GM12878 (cell line): ENCODE measurements around the gene SETD2. TPM values are rescaled to one million over a fixed set of nuclear protein-coding genes. Genes with fewer than 3 reads are reported as not detected.

Experiments
- ATAC-seq: fragments of 200-7000 bp; cut with Tn5 transposase; 3 replicates; pipeline ENCODE4 v1.9.1; 2020; ENCODE audit warnings: mild to moderate bottlenecking, moderate library complexity
- BruUV-seq: library from RNA; stranded (reverse); fragments of 400-500 nt; replicated peaks from 2 replicates; lab custom pipeline; 2021; lab: Mats Ljungman, UMichigan
- CTCF ChIA-PET: fragments of 300-600 bp; sonication (Branson Sonifier 250); formaldehyde crosslinking; extraction: SDS; loops from one replicate; lab custom pipeline; 2021; ENCODE audit warnings: inconsistent platforms; lab: Yijun Ruan, JAX
- POLR2A ChIA-PET: fragments of 350-600 bp; formaldehyde crosslinking; extraction: SDS; loops from one replicate; lab custom pipeline; 2021; ENCODE audit warnings: inconsistent platforms; lab: Charles Lee
- RAD21 ChIA-PET: fragments of 300-600 bp; sonication (Branson Sonifier 250); formaldehyde crosslinking; loops from one replicate; lab custom pipeline; 2023; ENCODE audit warnings: antibody characterized with exemption; ENCODE audit not compliant: unreplicated experiment; lab: Charles Lee
- SMC1A ChIA-PET: fragments of 300-600 bp; sonication (Branson Sonifier 250); formaldehyde crosslinking; loops from one replicate; lab custom pipeline; 2023; ENCODE audit not compliant: unreplicated experiment, uncharacterized antibody; lab: Charles Lee
- DNase-seq: peaks from one replicate; pipeline ENCODE4 v3.0.0-alpha.2; 2011; ENCODE audit warnings: low read depth, low spot score
- FAIRE-seq: peaks from 3 replicates; lab custom pipeline; 2011; peaks lifted over from hg19 to GRCh38; lab: Jason Lieb, UNC
- H2AFZ ChIP-seq: 2 replicates; pipeline ENCODE4 v1.6.0; 2011; ENCODE audit warnings: low read depth, low read length, control low read depth; ENCODE audit not compliant: control insufficient read depth
- H3K27ac ChIP-seq: 2 replicates; pipeline ENCODE4 v1.5.1; 2011; ENCODE audit warnings: control low read depth; ENCODE audit not compliant: control insufficient read depth, insufficient read depth
- H3K27me3 ChIP-seq, 2 experiments: replicated peaks in 1 of 2; 2 replicates each; pipeline versions ENCODE4 v1.6.0 to v1.6.1; 2011; ENCODE audit warnings: low read length in 1 of 2; ENCODE audit not compliant: control insufficient read depth in 2 of 2, insufficient read depth in 2 of 2
- H3K36me3 ChIP-seq, 2 experiments: 2 replicates each; pipeline ENCODE4 v1.5.1; 2011; ENCODE audit warnings: low read length in 1 of 2; ENCODE audit not compliant: control insufficient read depth in 2 of 2, insufficient read depth in 2 of 2
- H3K4me1 ChIP-seq: 2 replicates; pipeline ENCODE4 v1.6.1; 2011; ENCODE audit warnings: mild to moderate bottlenecking, low read length, moderate library complexity, mixed read lengths; ENCODE audit not compliant: control insufficient read depth, insufficient read depth
- H3K4me2 ChIP-seq: 2 replicates; pipeline ENCODE4 v1.6.0; 2011; ENCODE audit warnings: control low read depth; ENCODE audit not compliant: control insufficient read depth, insufficient read depth
- H3K4me3 ChIP-seq: fragments of 200-600 bp; sonication (generic); 2 replicates; pipeline ENCODE4 v1.5.1; 2016
- H3K79me2 ChIP-seq: 2 replicates; pipeline ENCODE4 v1.6.0; 2011; ENCODE audit warnings: low read length; ENCODE audit not compliant: control insufficient read depth, insufficient read depth
- H3K9ac ChIP-seq: 2 replicates; pipeline ENCODE4 v1.8.0; 2011; ENCODE audit warnings: low read length, control low read depth, mixed read lengths; ENCODE audit not compliant: control insufficient read depth, insufficient read depth
- H3K9me3 ChIP-seq: replicated peaks from 3 replicates; pipeline ENCODE4 v1.5.1; 2011; ENCODE audit warnings: mild to moderate bottlenecking, low read length; ENCODE audit not compliant: control insufficient read depth, insufficient read depth
- H4K20me1 ChIP-seq: 2 replicates; pipeline ENCODE4 v1.6.0; 2011; ENCODE audit not compliant: control insufficient read depth, insufficient read depth
- BCL11A ChIP-seq: IDR thresholded peaks from 2 replicates; pipeline ENCODE4 v1.6.1; 2011; ENCODE audit warnings: low read depth, low read length
- CBX5 ChIP-seq: sonication (generic); IDR thresholded peaks from 2 replicates; pipeline ENCODE4 v1.6.1; 2016; ENCODE audit warnings: low read depth, moderate library complexity, mild to moderate bottlenecking, inconsistent platforms
- HDAC2 ChIP-seq: fragments of 200-600 bp; sonication (generic); IDR thresholded peaks from 2 replicates; pipeline ENCODE4 v1.6.1; 2017
- IKZF2 ChIP-seq, 2 experiments: fragments of 450-650 bp; IDR thresholded peaks; 2 replicates each; pipeline ENCODE4 v1.6.1; 2017; ENCODE audit warnings: mild to moderate bottlenecking in 2 of 2, moderate library complexity in 2 of 2
- MTA2 ChIP-seq: fragments of 450-650 bp; IDR thresholded peaks from 2 replicates; pipeline ENCODE4 v1.6.1; 2016; ENCODE audit warnings: low read depth, mild to moderate bottlenecking, moderate library complexity
- NFIC ChIP-seq: IDR thresholded peaks from 2 replicates; pipeline ENCODE4 v1.6.1; 2012; ENCODE audit warnings: low read depth, mild to moderate bottlenecking, inconsistent platforms, low read length, moderate library complexity
- RB1 ChIP-seq: fragments of 450-650 bp; formaldehyde crosslinking; IDR thresholded peaks from 2 replicates; pipeline ENCODE4 v1.6.1; 2017; ENCODE audit warnings: mild to moderate bottlenecking, borderline replicate concordance
- TAF1 ChIP-seq: IDR thresholded peaks from 2 replicates; pipeline ENCODE4 v1.6.1; 2011; ENCODE audit warnings: mild to moderate bottlenecking, low read depth, low read length, borderline replicate concordance
- ZBTB40 ChIP-seq: fragments of 450-650 bp; IDR thresholded peaks from 2 replicates; pipeline ENCODE4 v1.6.1; 2016; ENCODE audit warnings: mild to moderate bottlenecking, moderate library complexity, borderline replicate concordance
- ZNF384 ChIP-seq: IDR thresholded peaks from 2 replicates; pipeline ENCODE4 v1.6.1; 2012; ENCODE audit warnings: low read depth, mild to moderate bottlenecking, low read length, improper control_type of control experiment, borderline replicate concordance
- WGBS: methylation state at CpG from one replicate; pipeline ENCODE4 v1.1.6; 2016; ENCODE audit warnings: low lambda C conversion rate; ENCODE audit not compliant: insufficient replicate concordance, insufficient coverage; ENCODE audit errors: missing lambda C conversion rate; 5-methylcytosine and 5-hydroxymethylcytosine counted together
- in situ Hi-C: fragments of 300-500 bp; cut with MboI; formaldehyde crosslinking; loops from 9 replicates; pipeline ENCODE4 v1.14.3; 2018; ENCODE audit warnings: mixed read lengths
- intact Hi-C: fragments of 100-400 bp; cut with micrococcal nuclease; formaldehyde crosslinking; loops from one replicate; pipeline ENCODE4 v1.14.2; 2022; ENCODE audit not compliant: unreplicated experiment
- polyA plus RNA-seq, 11 experiments: library from polyadenylated mRNA; depleted of rRNA in 4 of 11; unstranded in 6 of 11; stranded (reverse) in 5 of 11; fragments of >200 nt; fragmentation: Nextera tagmentation in 4 of 11; fragmentation: Illumina TruSeq in 1 of 11; extraction: Ambion mirVana in 4 of 11; extraction: Trizol in 1 of 11; gene quantifications; 1 replicate in 1 of 11; 2 replicates in 10 of 11; pipeline versions ENCODE4 v1.2.1 to v1.2.3, GENCODE V29; 2011 to 2016; ENCODE audit warnings: inconsistent platforms in 2 of 11, missing spikeins in 2 of 11, low read depth in 1 of 11
- total RNA-seq, 4 experiments: library from RNA; depleted of rRNA in 3 of 4; stranded (reverse); fragments of >200 nt in 3 of 4; fragmentation: Illumina TruSeq in 1 of 4; extraction: Trizol in 1 of 4; gene quantifications; 2 replicates each; pipeline versions ENCODE4 v1.2.1 to v1.2.3, GENCODE V29; 2013 to 2021
- TF ChIP-seq, protein P1 (sequence below): IDR thresholded peaks from 2 replicates; pipeline ENCODE4 v1.6.1; 2011; ENCODE audit warnings: borderline replicate concordance, low read depth, mild to moderate bottlenecking, moderate library complexity, mixed read lengths, low read length; ENCODE audit not compliant: insufficient read depth; ENCODE audit errors: extremely low read length
- TF ChIP-seq, protein P2 (sequence below): fragments of 150-350 bp; IDR thresholded peaks from 2 replicates; pipeline ENCODE4 v1.6.1; 2014; ENCODE audit warnings: mild to moderate bottlenecking, low read depth, low read length
- TF ChIP-seq, protein P3 (sequence below): fragments of 450-650 bp; IDR thresholded peaks from 2 replicates; pipeline ENCODE4 v1.6.1; 2017; ENCODE audit warnings: mild to moderate bottlenecking, low read depth, inconsistent platforms; ENCODE audit not compliant: poor library complexity, severe bottlenecking

Gene SETD2
- total and polyA plus RNA-seq, 10 of the 15 experiments (the other 5 are each of a cell fraction or from before 2014, with no cell fraction given) = 8.4 to 44.9 (median 24.5) TPM

GRCh38 chr3:47112997-47113396 is 50.9 kb downstream of the SETD2 start:
- in situ Hi-C loops (no loop called here), intact Hi-C loops (no loop called here)
- ChIA-PET RAD21 (interaction anchor here (1.2 to 1.5 kb wide), 3 partner anchors 28 to 51 kb away, joined by 3 to 4 read pairs (median 3); partner anchors contain the start of gene SETD2), POLR2A (interaction anchor here (0.6 kb wide), 1 partner anchor 46 kb away, joined by 3 read pairs; no protein-coding TSS in a partner anchor), CTCF (interaction anchor here (1.1 to 1.5 kb wide), 2 partner anchors 40 to 113 kb away, joined by 3 read pairs; no protein-coding TSS in a partner anchor), SMC1A (interaction anchor here (0.6 to 2.0 kb wide), 13 partner anchors 10 to 508 kb away, joined by 3 to 11 read pairs (median 3); partner anchors contain the start of gene PTPN23)
- H3K79me2 ChIP-seq = peaks cover 2% of the 10 kb centered on the region
- no peak for DNase-seq
- H3K4me1 ChIP-seq = peaks cover 10% of the 10 kb centered on the region; the same call in 1 of the 2 replicates
- no peaks in the 10 kb centered on the region for H3K27me3 ChIP-seq
- no TSS peak for BruUV-seq
- FAIRE-seq = no peak
- H4K20me1 ChIP-seq = no peaks in the 10 kb centered on the region
- H3K36me3 ChIP-seq = peaks cover 4 to 39% of the 10 kb centered on the region in 2 experiments
- no peak overlapping the region for H3K4me2 ChIP-seq
- ATAC-seq = no peak
- H3K9me3 ChIP-seq = no peaks in the 10 kb centered on the region
- H3K4me3 ChIP-seq = no peak overlapping the region
- no peak overlapping the region for H3K9ac ChIP-seq
- H2AFZ ChIP-seq = no peak overlapping the region
- 100% methylated on average over 2 of the region's 2 CpGs for WGBS
- H3K27ac ChIP-seq = no peak overlapping the region
- TF ChIP-seq RB1 (no peak), IKZF2 (IDR thresholded peaks at IDR 0.05) (no peak), NFIC (no peak), MTA2 (no peak), ZBTB40 (no peak), CBX5 (no peak), HDAC2 (no peak), TAF1 (no peak), ZNF384 (no peak), BCL11A (no peak)
- TF ChIP-seq, protein P1, sequence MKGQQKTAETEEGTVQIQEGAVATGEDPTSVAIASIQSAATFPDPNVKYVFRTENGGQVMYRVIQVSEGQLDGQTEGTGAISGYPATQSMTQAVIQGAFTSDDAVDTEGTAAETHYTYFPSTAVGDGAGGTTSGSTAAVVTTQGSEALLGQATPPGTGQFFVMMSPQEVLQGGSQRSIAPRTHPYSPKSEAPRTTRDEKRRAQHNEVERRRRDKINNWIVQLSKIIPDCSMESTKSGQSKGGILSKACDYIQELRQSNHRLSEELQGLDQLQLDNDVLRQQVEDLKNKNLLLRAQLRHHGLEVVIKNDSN = no peak
- TF ChIP-seq, protein P2, sequence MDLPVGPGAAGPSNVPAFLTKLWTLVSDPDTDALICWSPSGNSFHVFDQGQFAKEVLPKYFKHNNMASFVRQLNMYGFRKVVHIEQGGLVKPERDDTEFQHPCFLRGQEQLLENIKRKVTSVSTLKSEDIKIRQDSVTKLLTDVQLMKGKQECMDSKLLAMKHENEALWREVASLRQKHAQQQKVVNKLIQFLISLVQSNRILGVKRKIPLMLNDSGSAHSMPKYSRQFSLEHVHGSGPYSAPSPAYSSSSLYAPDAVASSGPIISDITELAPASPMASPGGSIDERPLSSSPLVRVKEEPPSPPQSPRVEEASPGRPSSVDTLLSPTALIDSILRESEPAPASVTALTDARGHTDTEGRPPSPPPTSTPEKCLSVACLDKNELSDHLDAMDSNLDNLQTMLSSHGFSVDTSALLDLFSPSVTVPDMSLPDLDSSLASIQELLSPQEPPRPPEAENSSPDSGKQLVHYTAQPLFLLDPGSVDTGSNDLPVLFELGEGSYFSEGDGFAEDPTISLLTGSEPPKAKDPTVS = no peak
- TF ChIP-seq, protein P3, sequence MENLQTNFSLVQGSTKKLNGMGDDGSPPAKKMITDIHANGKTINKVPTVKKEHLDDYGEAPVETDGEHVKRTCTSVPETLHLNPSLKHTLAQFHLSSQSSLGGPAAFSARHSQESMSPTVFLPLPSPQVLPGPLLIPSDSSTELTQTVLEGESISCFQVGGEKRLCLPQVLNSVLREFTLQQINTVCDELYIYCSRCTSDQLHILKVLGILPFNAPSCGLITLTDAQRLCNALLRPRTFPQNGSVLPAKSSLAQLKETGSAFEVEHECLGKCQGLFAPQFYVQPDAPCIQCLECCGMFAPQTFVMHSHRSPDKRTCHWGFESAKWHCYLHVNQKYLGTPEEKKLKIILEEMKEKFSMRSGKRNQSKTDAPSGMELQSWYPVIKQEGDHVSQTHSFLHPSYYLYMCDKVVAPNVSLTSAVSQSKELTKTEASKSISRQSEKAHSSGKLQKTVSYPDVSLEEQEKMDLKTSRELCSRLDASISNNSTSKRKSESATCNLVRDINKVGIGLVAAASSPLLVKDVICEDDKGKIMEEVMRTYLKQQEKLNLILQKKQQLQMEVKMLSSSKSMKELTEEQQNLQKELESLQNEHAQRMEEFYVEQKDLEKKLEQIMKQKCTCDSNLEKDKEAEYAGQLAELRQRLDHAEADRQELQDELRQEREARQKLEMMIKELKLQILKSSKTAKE = no peak
